GM12878 (cell line): ENCODE measurements around the gene ZNF280C.

Experiments
- BACH1 ChIP-seq: fragments of 450-650 bp; IDR thresholded peaks from 2 replicates; pipeline ENCODE4 v1.6.1; 2017; ENCODE audit warnings: mild to moderate bottlenecking, borderline replicate concordance
- CHD1 ChIP-seq: IDR thresholded peaks from 2 replicates; pipeline ENCODE4 v1.6.1; 2012; ENCODE audit warnings: low read depth, low read length, improper control_type of control experiment
- CHD2 ChIP-seq: IDR thresholded peaks from 2 replicates; pipeline ENCODE4 v1.6.1; 2011; ENCODE audit warnings: low read depth, low read length, improper control_type of control experiment, borderline replicate concordance
- CTCF ChIP-seq, 3 experiments: IDR thresholded peaks in 2 of 3; conservative IDR thresholded peaks in 1 of 3; 2 replicates each; pipeline ENCODE4 v1.5.1; 2011; ENCODE audit warnings: low read depth in 3 of 3, low read length in 3 of 3, mild to moderate bottlenecking in 3 of 3, control low read depth in 2 of 3, moderate library complexity in 2 of 3, inconsistent platforms in 1 of 3, mixed read lengths in 1 of 3; ENCODE audit not compliant: control insufficient read depth in 2 of 3, insufficient read depth in 1 of 3; ENCODE audit errors: extremely low read depth in 1 of 3
- EGR1 ChIP-seq, 2 experiments: IDR thresholded peaks; 1 replicate in 1 of 2; 2 replicates in 1 of 2; pipeline ENCODE4 v1.6.1; 2011 to 2012; ENCODE audit warnings: low read depth in 2 of 2, low read length in 2 of 2, borderline replicate concordance in 1 of 2, mild to moderate bottlenecking in 1 of 2, moderate library complexity in 1 of 2
- EP300 ChIP-seq, 2 experiments: fragments of 150-350 bp in 1 of 2; IDR thresholded peaks; 2 replicates each; pipeline ENCODE4 v1.6.1; 2011 to 2012; ENCODE audit warnings: low read depth in 2 of 2, low read length in 2 of 2, borderline replicate concordance in 1 of 2, improper control_type of control experiment in 1 of 2, inconsistent platforms in 1 of 2; ENCODE audit not compliant: control insufficient read depth in 1 of 2
- FOXK2 ChIP-seq: fragments of 450-650 bp; IDR thresholded peaks from 2 replicates; pipeline ENCODE4 v1.6.1; 2017; ENCODE audit warnings: mild to moderate bottlenecking, moderate library complexity
- HCFC1 ChIP-seq: fragments of 150-350 bp; IDR thresholded peaks from 2 replicates; pipeline ENCODE4 v1.6.1; 2014; ENCODE audit warnings: low read length
- MXI1 ChIP-seq: fragments of 150-350 bp; IDR thresholded peaks from 2 replicates; pipeline ENCODE4 v1.6.1; 2011; ENCODE audit warnings: low read depth, mild to moderate bottlenecking, inconsistent platforms, low read length, improper control_type of control experiment
- RFX5 ChIP-seq: IDR thresholded peaks from 2 replicates; pipeline ENCODE4 v1.6.1; 2011; ENCODE audit warnings: low read depth, low read length, improper control_type of control experiment
- TF ChIP-seq, protein P1 (sequence below): IDR thresholded peaks from 2 replicates; pipeline ENCODE4 v1.6.1; 2012; ENCODE audit warnings: low read depth, low read length, improper control_type of control experiment

DNA sequence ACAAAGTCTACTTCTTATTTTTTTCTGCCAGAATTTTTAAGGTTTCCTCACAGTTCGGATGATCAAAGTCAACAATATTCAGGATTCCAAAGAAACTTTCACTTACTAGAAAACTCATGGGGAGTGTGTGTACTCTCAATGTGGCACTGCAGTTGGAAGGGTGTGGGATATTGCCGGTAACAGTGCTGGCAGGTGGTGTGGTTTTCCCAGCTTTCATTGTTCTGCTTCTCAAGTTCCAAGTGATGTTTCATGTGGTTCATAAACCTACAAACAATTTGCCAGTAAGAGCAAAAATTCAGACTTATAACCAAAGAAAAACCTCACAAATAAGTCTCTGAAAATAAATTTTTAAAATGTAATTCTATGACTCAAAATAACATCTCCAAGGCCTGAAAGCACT, 39.8 kb downstream of the ZNF280C start:
- TF ChIP-seq EP300 (IDR thresholded peaks at IDR 0.05; ENCODE audit: borderline replicate concordance in 1 of 2, control insufficient read depth in 1 of 2, low read depth in 2 of 2, low read length in 2 of 2) (no peak), BACH1 (no peak), CTCF (IDR thresholded peaks at IDR 0.05 in 2 of 3, conservative IDR thresholded peaks at IDR 0.05 in 1 of 3; ENCODE audit: control insufficient read depth in 2 of 3, extremely low read depth in 1 of 3, insufficient read depth in 1 of 3, low read depth in 3 of 3, low read length in 3 of 3) (no peak), CHD1 (no peak), CHD2 (no peak), HCFC1 (no peak), EGR1 (IDR thresholded peaks at IDR 0.05; ENCODE audit: borderline replicate concordance in 1 of 2, low read depth in 2 of 2, low read length in 2 of 2) (no peak), FOXK2 (no peak), RFX5 (no peak), MXI1 (no peak)
- TF ChIP-seq, protein P1, sequence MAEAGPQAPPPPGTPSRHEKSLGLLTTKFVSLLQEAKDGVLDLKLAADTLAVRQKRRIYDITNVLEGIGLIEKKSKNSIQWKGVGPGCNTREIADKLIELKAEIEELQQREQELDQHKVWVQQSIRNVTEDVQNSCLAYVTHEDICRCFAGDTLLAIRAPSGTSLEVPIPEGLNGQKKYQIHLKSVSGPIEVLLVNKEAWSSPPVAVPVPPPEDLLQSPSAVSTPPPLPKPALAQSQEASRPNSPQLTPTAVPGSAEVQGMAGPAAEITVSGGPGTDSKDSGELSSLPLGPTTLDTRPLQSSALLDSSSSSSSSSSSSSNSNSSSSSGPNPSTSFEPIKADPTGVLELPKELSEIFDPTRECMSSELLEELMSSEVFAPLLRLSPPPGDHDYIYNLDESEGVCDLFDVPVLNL = no peak
